Colonic mucosa (tissue), 4 donors: Measurements from ENCODE around the gene PDE4A. TPM values are rescaled to one million over a fixed set of nuclear protein-coding genes. Genes with fewer than 3 reads are reported as not detected.

ENCODE experiments used
- DNase-seq: peaks from one replicate; pipeline ENCODE4 v3.0.0-alpha.2; 2020
- H3K27ac ChIP-seq: fragments of 200-600 bp; one replicate; pipeline ENCODE4 v1.8.0; 2021
- H3K27me3 ChIP-seq: fragments of 200-600 bp; one replicate; pipeline ENCODE4 v1.8.0; 2021
- H3K36me3 ChIP-seq: fragments of 200-600 bp; one replicate; pipeline ENCODE4 v1.8.0; 2021
- H3K4me1 ChIP-seq: fragments of 200-600 bp; one replicate; pipeline ENCODE4 v1.8.0; 2021; ENCODE audit warnings: mild to moderate bottlenecking
- H3K4me3 ChIP-seq: fragments of 200-600 bp; one replicate; pipeline ENCODE4 v1.8.0; 2021
- H3K9ac ChIP-seq, 2 donors: one replicate each; pipeline ENCODE4 v1.7.0; 2013; ENCODE audit warnings: control low read depth in 2 of 2, low read depth in 2 of 2, low read length in 2 of 2
- H3K9me3 ChIP-seq: fragments of 200-600 bp; one replicate; pipeline ENCODE4 v1.8.0; 2021
- intact Hi-C: fragments of 100-400 bp; cut with DNase I; formaldehyde crosslinking; loops from one replicate; pipeline ENCODE4 v1.14.1; 2022
- total RNA-seq, 2 donors: library from RNA; stranded (reverse); fragmentation: NEBNext Ultra II Directional in 1 of 2; extraction: Animal tissue kit (Norgen Biotek cat#: 25700) in 1 of 2; gene quantifications; one replicate each; pipeline ENCODE4 v1.2.1, GENCODE V29; 2021
- TF ChIP-seq, protein P1 (sequence below): fragments of 200-600 bp; IDR thresholded peaks from one replicate; pipeline ENCODE4 v1.8.0; 2022; ENCODE audit warnings: antibody characterized with exemption, mild to moderate bottlenecking
- donor health status: healthy.
- donor health status: DM: no; HTN: no; CAD: no.
- donor health status: DM: no; HTN: no; CAD: no.

The PDE4A gene
- total RNA-seq, 2 donors from 2014 or later, result 8.6 to 13.8 TPM

DNA sequence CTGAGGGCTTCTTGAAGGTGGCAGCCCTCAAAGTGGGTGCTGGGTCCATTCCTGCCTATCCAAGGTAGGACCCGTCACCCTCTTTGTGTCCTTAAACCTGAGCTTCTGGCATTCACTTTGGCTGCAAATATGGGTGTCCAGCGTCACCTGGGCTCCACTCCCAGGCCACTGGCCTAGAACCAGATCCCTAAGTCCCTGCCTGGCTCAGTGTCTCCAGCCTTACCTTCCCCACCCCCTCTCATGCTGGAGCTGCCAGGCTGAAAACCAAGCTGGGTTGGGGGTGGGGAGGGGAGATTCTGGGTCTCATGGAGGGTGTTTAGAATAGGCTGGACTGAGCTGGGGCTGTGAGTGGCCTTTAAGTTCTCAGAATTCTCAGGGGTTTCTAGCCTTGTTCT is 12.4 kb downstream of the PDE4A start:
- no peaks in the 10 kb centered on the region for H3K9me3 ChIP-seq
- no peaks in the 10 kb centered on the region for H3K27me3 ChIP-seq
- H3K4me3 ChIP-seq, result no peak overlapping the region
- intact Hi-C loops, result no loop called here
- TF ChIP-seq, protein P1, sequence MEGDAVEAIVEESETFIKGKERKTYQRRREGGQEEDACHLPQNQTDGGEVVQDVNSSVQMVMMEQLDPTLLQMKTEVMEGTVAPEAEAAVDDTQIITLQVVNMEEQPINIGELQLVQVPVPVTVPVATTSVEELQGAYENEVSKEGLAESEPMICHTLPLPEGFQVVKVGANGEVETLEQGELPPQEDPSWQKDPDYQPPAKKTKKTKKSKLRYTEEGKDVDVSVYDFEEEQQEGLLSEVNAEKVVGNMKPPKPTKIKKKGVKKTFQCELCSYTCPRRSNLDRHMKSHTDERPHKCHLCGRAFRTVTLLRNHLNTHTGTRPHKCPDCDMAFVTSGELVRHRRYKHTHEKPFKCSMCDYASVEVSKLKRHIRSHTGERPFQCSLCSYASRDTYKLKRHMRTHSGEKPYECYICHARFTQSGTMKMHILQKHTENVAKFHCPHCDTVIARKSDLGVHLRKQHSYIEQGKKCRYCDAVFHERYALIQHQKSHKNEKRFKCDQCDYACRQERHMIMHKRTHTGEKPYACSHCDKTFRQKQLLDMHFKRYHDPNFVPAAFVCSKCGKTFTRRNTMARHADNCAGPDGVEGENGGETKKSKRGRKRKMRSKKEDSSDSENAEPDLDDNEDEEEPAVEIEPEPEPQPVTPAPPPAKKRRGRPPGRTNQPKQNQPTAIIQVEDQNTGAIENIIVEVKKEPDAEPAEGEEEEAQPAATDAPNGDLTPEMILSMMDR, result no peak
- H3K4me1 ChIP-seq, result no peaks in the 10 kb centered on the region
- H3K9ac ChIP-seq, result peak overlapping the region; percentile 27 to 61
- H3K27ac ChIP-seq, result no peak overlapping the region
- no peaks in the 10 kb centered on the region for H3K36me3 ChIP-seq
- DNase-seq, result no peak

DNA sequence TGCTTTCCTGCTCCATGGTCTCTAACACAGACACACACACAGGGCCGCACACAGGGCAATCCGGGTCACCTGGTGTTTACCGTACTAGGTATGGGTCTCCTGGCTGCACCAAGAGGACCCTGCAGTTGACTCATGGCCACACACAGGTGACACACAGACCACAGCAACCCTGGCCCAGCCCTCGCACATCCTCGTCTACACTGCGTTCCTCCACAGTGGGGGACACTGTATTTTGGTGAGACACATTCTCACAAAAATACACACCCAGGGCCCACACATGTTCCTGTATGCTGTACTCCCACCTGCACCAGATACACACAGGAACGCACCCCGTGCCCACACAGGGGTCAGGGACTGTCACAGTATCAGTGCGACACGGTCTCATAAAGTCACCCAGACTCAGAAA is 12.8 kb downstream of the PDE4A start:
- intact Hi-C loops, result no loop called here
- TF ChIP-seq, protein P1, result no peak
- Histone ChIP-seq H3K9me3 (no peaks in the 10 kb centered on the region), H3K36me3 (no peaks in the 10 kb centered on the region), H3K4me3 (no peak overlapping the region), H3K9ac (no peak overlapping the region), H3K4me1 (no peaks in the 10 kb centered on the region), H3K27me3 (no peaks in the 10 kb centered on the region), H3K27ac (no peak overlapping the region)
- no peak for DNase-seq

DNA sequence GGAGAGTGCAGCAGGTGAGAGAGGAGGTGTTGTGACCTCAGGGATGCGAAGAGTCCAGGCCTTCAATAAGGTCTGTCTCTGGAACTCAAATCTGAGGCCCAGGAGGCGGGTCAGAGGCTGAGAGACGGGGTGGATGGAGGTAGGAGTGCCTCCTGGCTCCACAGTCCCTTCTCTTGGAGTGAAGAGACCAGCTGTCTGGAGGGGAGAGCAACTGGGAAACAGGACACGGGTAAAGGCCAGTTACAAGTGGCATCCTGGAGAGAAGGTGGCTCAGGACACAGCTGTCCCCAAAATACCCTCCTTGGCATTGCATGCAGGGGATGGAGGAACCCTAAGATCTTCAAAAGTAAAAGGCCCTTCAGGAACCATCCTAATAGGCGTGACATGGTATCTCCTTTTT is 19.2 kb downstream of the PDE4A start:
- Histone ChIP-seq H3K9ac (no peak overlapping the region), H3K9me3 (no peaks in the 10 kb centered on the region), H3K4me3 (no peak overlapping the region), H3K27ac (no peak overlapping the region), H3K4me1 (no peaks in the 10 kb centered on the region), H3K36me3 (no peaks in the 10 kb centered on the region), H3K27me3 (no peaks in the 10 kb centered on the region)
- TF ChIP-seq, protein P1, result no peak
- DNase-seq, result no peak
- intact Hi-C loops, result no loop called here

DNA sequence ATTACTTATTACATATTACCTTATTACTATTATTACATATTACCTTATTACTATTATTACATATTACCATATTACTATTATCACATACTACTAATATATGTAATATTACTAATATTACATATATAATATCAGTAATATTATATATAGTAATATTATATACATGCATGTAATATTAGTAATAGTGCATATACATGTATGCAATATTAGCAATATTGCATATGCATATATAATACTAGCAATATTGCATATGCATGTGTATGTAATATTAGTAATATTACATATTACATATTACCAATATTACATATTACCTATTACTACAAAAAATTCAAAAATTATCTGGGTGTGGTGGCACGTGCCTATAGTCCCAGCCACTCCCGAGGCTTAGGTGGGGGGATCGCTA is 22.4 kb downstream of the PDE4A start:
- TF ChIP-seq, protein P1, result no peak
- H3K27ac ChIP-seq, result no peak overlapping the region
- intact Hi-C loops, result no loop called here
- no peak overlapping the region for H3K9ac ChIP-seq
- H3K36me3 ChIP-seq, result no peaks in the 10 kb centered on the region
- no peak for DNase-seq
- H3K27me3 ChIP-seq, result no peaks in the 10 kb centered on the region
- H3K4me3 ChIP-seq, result no peak overlapping the region
- no peaks in the 10 kb centered on the region for H3K4me1 ChIP-seq
- H3K9me3 ChIP-seq, result no peaks in the 10 kb centered on the region

DNA sequence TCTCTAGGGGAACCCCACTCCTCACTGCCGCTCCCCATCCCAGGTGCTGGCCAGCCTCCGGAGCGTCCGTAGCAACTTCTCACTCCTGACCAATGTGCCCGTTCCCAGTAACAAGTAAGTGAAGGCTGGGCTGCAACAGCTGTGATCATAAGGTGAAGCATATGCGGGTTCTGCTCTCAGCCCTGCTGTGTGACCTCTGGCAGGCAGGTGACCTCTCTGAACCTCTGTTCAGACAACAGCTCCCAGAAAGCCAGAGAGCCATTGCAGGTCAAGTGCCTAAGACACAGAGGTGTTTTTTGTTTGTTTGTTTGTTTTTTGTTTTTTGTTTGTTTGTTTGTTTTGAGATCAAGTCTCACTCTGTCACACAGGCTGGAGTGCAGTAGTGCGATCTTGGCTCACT is 28.7 kb downstream of the PDE4A start:
- Histone ChIP-seq H3K36me3 (no peaks in the 10 kb centered on the region), H3K27me3 (no peaks in the 10 kb centered on the region), H3K4me3 (no peak overlapping the region), H3K4me1 (no peaks in the 10 kb centered on the region), H3K27ac (no peak overlapping the region), H3K9me3 (no peaks in the 10 kb centered on the region), H3K9ac (no peak overlapping the region)
- TF ChIP-seq, protein P1, result no peak
- intact Hi-C loops, result no loop called here
- DNase-seq, result no peak
